ENCODE measurements around the gene HES4.
"Not testable (repeated sequence)": the region's sequence is repeated elsewhere in the genome, so short reads cannot be mapped to it uniquely, and the experiment has no call there.

Gene HES4

GRCh38 chr1:1020000-1020404, 20.1 kb upstream of the HES4 start, which contains the start of gene AGRN:
AGRN (plus strand) TSS chr1:1020120; CDS start chr1:1020173, 53 bp downstream.
- peak within 1 kb of the TSS; percentile 60 for H3K4me3 ChIP-seq (ENCODE audit: low read depth, low read length)
- no peak for DNase-seq (ENCODE audit: low read depth)

- no peak for DNase-seq (ENCODE audit: low read depth)
- peak overlapping the region; percentile 45 for H3K4me3 ChIP-seq (ENCODE audit: low read depth, low read length)
These were observed 19.5 kb upstream of the HES4 start for GRCh38 chr1:1019122-1019999.

GRCh38 chr1:1018321-1018685, 18.4 kb upstream of the HES4 start:
- not testable (repeated sequence) for DNase-seq (ENCODE audit: low read depth); H3K4me3 ChIP-seq (ENCODE audit: low read depth, low read length)

GRCh38 chr1:1017397-1018320, 17.8 kb upstream of the HES4 start:
- DNase-seq (ENCODE audit: low read depth); H3K4me3 ChIP-seq (ENCODE audit: low read depth, low read length): not testable (repeated sequence)

- peak overlapping the region; percentile 69 for H3K4me3 ChIP-seq (ENCODE audit: low read depth, low read length)
- DNase-seq (ENCODE audit: low read depth) = no peak
These were observed 15.1 kb upstream of the HES4 start for GRCh38 chr1:1014799-1015681.

- DNase-seq (ENCODE audit: low read depth) = no peak
- H3K4me3 ChIP-seq (ENCODE audit: low read depth, low read length) = peak overlapping the region; percentile 69
These were observed 14.2 kb upstream of the HES4 start for GRCh38 chr1:1013922-1014648.

GRCh38 chr1:1013105-1013921, 13.4 kb upstream of the HES4 start, which contains the start of gene ISG15:
ISG15 (plus strand) TSS chr1:1013497; CDS start chr1:1013574, 77 bp downstream.
- DNase-seq (ENCODE audit: low read depth) = no peak
- H3K4me3 ChIP-seq (ENCODE audit: low read depth, low read length) = peak within 1 kb of the TSS; percentile 69

GRCh38 chr1:1012736-1013104, 12.8 kb upstream of the HES4 start:
- peak overlapping the region; percentile 69 for H3K4me3 ChIP-seq (ENCODE audit: low read depth, low read length)
- not testable (repeated sequence) for DNase-seq (ENCODE audit: low read depth)

GRCh38 chr1:1011396-1011949, 11.6 kb upstream of the HES4 start:
- DNase-seq (ENCODE audit: low read depth) = no peak
- no peak overlapping the region for H3K4me3 ChIP-seq (ENCODE audit: low read depth, low read length)

GRCh38 chr1:1010131-1010530, 10.2 kb upstream of the HES4 start:
- not testable (repeated sequence) for DNase-seq (ENCODE audit: low read depth); H3K4me3 ChIP-seq (ENCODE audit: low read depth, low read length)

GRCh38 chr1:1006305-1007159, 6.6 kb upstream of the HES4 start:
- H3K4me3 ChIP-seq (ENCODE audit: low read depth, low read length) = no peak overlapping the region
- no peak for DNase-seq (ENCODE audit: low read depth)

GRCh38 chr1:1005774-1006304, 5.9 kb upstream of the HES4 start:
- no peak overlapping the region for H3K4me3 ChIP-seq (ENCODE audit: low read depth, low read length)
- DNase-seq (ENCODE audit: low read depth) = no peak

- no peak for DNase-seq (ENCODE audit: low read depth)
- H3K4me3 ChIP-seq (ENCODE audit: low read depth, low read length) = no peak overlapping the region
These were observed 5.1 kb upstream of the HES4 start for GRCh38 chr1:1004780-1005697.

GRCh38 chr1:1004420-1004779, 4.5 kb upstream of the HES4 start:
- no peak overlapping the region for H3K4me3 ChIP-seq (ENCODE audit: low read depth, low read length)
- DNase-seq (ENCODE audit: low read depth) = no peak

- H3K4me3 ChIP-seq (ENCODE audit: low read depth, low read length) = no peak overlapping the region
- DNase-seq (ENCODE audit: low read depth) = no peak
These were observed 3.9 kb upstream of the HES4 start for GRCh38 chr1:1003618-1004419.

Measured in skeletal muscle cell (primary cell).